Placental pericyte (primary cell): ENCODE results near the gene FAM107A. TPM values are rescaled to one million over a fixed set of nuclear protein-coding genes. Genes with fewer than 3 reads are reported as not detected.

ENCODE experiments used
- total RNA-seq: library from RNA; depleted of rRNA; stranded (reverse); fragments of >200 nt; gene quantifications from 2 replicates; pipeline ENCODE4 v1.2.3, GENCODE V29; 2012

Gene FAM107A
- 0.14 TPM in 1 of 2 replicates, not detected in the other for total RNA-seq

GRCh38 chr3:58577269-58577821 lies at the start of gene FAM107A:
FAM107A (minus strand) TSS chr3:58577391; CDS start chr3:58569860, 7,531 bp downstream.

GRCh38 chr3:58536501-58537411 lies 40.4 kb downstream of the FAM107A start, which contains the start of gene ACOX2:
ACOX2 (minus strand) TSS chr3:58537190; CDS start chr3:58535106, 2,084 bp downstream.

Other genes with a start within 250 kb of the FAM107A start
- gene PXK, start 244.5 kb downstream of the FAM107A start, total RNA-seq, result 23.9 and 52.7 TPM in 2 replicates
- gene PDHB, start 143.6 kb downstream of the FAM107A start, total RNA-seq, result 61.5 and 62.6 TPM in 2 replicates
- 8.5 and 8.6 TPM in 2 replicates for gene KCTD6, start 85.3 kb downstream of the FAM107A start, total RNA-seq
- gene ACOX2, start 40.2 kb downstream of the FAM107A start, total RNA-seq, result 4.2 and 5.9 TPM in 2 replicates
- not detected in 2 replicates for gene FAM3D, start 89.4 kb upstream of the FAM107A start, total RNA-seq